GM13976 (cell line): ENCODE results near the gene CD177.
"Not testable (repeated sequence)": the region's sequence is repeated elsewhere in the genome, so short reads cannot be mapped to it uniquely, and the experiment has no call there.

Experiments used
- DNase-seq: peaks from one replicate; pipeline ENCODE4 v3.0.0; 2012; ENCODE audit warnings: low spot score
- CTCF ChIP-seq: IDR thresholded peaks from 2 replicates; pipeline ENCODE4 v1.5.1; 2012; ENCODE audit warnings: borderline replicate concordance, mild to moderate bottlenecking; ENCODE audit not compliant: insufficient read depth; ENCODE audit errors: extremely low read depth, missing control alignments, control extremely low read depth
- in situ Hi-C: fragments of 300-500 bp; cut with MboI; formaldehyde crosslinking; loops from one replicate; pipeline ENCODE4 v1.12.0; 2022; ENCODE audit warnings: low sequenced_read_pairs, mixed read lengths, inconsistent platforms; ENCODE audit not compliant: unreplicated experiment

CD177 gene

GRCh38 chr19:43332058-43332922 lies 21.2 kb upstream of the CD177 start:
- TF ChIP-seq CTCF, result no peak
- in situ Hi-C loops, result no loop called here
- no peak for DNase-seq

- in situ Hi-C loops, DNase-seq: not testable (repeated sequence)
These were observed 17.0 kb upstream of the CD177 start for GRCh38 chr19:43336508-43336907.

- in situ Hi-C loops, result no loop called here
- TF ChIP-seq CTCF, result no peak
- no peak for DNase-seq
These were observed 15.7 kb upstream of the CD177 start for GRCh38 chr19:43337737-43338136.

- in situ Hi-C loops, result no loop called here
- no peak for TF ChIP-seq CTCF
- no peak for DNase-seq
These were observed 15.0 kb upstream of the CD177 start for GRCh38 chr19:43338530-43338929.

GRCh38 chr19:43339243-43339930 lies 14.1 kb upstream of the CD177 start:
- DNase-seq, in situ Hi-C loops: not testable (repeated sequence)

GRCh38 chr19:43340101-43340500 lies 13.4 kb upstream of the CD177 start:
- DNase-seq, in situ Hi-C loops: not testable (repeated sequence)

GRCh38 chr19:43341098-43341497 lies 12.4 kb upstream of the CD177 start:
- in situ Hi-C loops, DNase-seq: not testable (repeated sequence)

GRCh38 chr19:43342104-43342503 lies 11.4 kb upstream of the CD177 start:
- in situ Hi-C loops, result not testable (repeated sequence)

GRCh38 chr19:43344347-43344925 lies 9.1 kb upstream of the CD177 start:
- DNase-seq, in situ Hi-C loops: not testable (repeated sequence)

More at GRCh38 chr19:43342104-43342503, 11.4 kb upstream of the CD177 start:
- not testable (repeated sequence) for DNase-seq

GRCh38 chr19:43349813-43350212 lies 3.7 kb upstream of the CD177 start:
- in situ Hi-C loops, result not testable (repeated sequence)

More at GRCh38 chr19:43349813-43350212, 3.7 kb upstream of the CD177 start:
- not testable (repeated sequence) for DNase-seq
